Lower leg skin (tissue), 4 donors: Measurements from ENCODE around the gene METTL22. TPM values are rescaled to one million over a fixed set of nuclear protein-coding genes. Genes with fewer than 3 reads are reported as not detected.

ENCODE experiments used
- DNase-seq, 2 donors: peaks; one replicate each; pipeline ENCODE4 v3.0.0-alpha.2; 2019; ENCODE audit warnings: low spot score in 2 of 2
- H3K4me3 ChIP-seq: fragments of 200-600 bp; sonication (generic); 2 replicates; pipeline ENCODE4 v1.5.1; 2017; ENCODE audit warnings: mild to moderate bottlenecking, low read depth; ENCODE audit not compliant: poor library complexity, severe bottlenecking
- CTCF ChIP-seq, 3 donors: fragments of 450-650 bp; IDR thresholded peaks; one replicate each; pipeline ENCODE4 v1.5.1; 2016; ENCODE audit warnings: antibody characterized with exemption in 3 of 3, mild to moderate bottlenecking in 3 of 3, moderate library complexity in 2 of 3
- POLR2A ChIP-seq, 2 donors: fragments of 450-650 bp; IDR thresholded peaks; one replicate each; pipeline ENCODE4 v1.6.1; 2016 to 2017; ENCODE audit warnings: antibody characterized with exemption in 2 of 2, mild to moderate bottlenecking in 1 of 2, moderate library complexity in 1 of 2
- WGBS, 2 donors: methylation state at CpG; one replicate each; pipeline ENCODE4 v1.1.5; 2018; 5-methylcytosine and 5-hydroxymethylcytosine counted together
- intact Hi-C: fragments of 100-400 bp; cut with DNase I; formaldehyde crosslinking; loops from one replicate; pipeline ENCODE4 v1.15.0; 2023; ENCODE audit warnings: low total_unique reads
- total RNA-seq, 4 donors: library from RNA; depleted of rRNA; stranded (reverse); fragments of >200 nt; gene quantifications; one replicate each; pipeline ENCODE4 v1.1.0, GENCODE V29; 2016

METTL22 gene
- total RNA-seq, 4 donors from 2014 or later = 12.9 to 49.0 (median 21.1) TPM

- 85 to 90% methylated on average over 1 of the region's 1 CpG for WGBS, 2 donors
- TF ChIP-seq CTCF (IDR thresholded peaks at IDR 0.05) (no peak), POLR2A (IDR thresholded peaks at IDR 0.05) (no peak)
- DNase-seq = no peak
- intact Hi-C loops = no loop called here
- no peak overlapping the region for H3K4me3 ChIP-seq
These were observed 24.9 kb upstream of the METTL22 start for GRCh38 chr16:8596581-8596980.

- WGBS, 2 donors = 65 to 67% methylated on average over 11 of the region's 11 CpGs
- intact Hi-C loops = no loop called here
- H3K4me3 ChIP-seq = no peak overlapping the region
- TF ChIP-seq POLR2A (IDR thresholded peaks at IDR 0.05) (no peak), CTCF (IDR thresholded peaks at IDR 0.05) (no peak)
- DNase-seq = no peak
These were observed 21.2 kb upstream of the METTL22 start for GRCh38 chr16:8600144-8600775.

- DNase-seq = no peak
- intact Hi-C loops = no loop called here
- no peak overlapping the region for H3K4me3 ChIP-seq
- no peak for TF ChIP-seq POLR2A (IDR thresholded peaks at IDR 0.05)
- TF ChIP-seq CTCF (IDR thresholded peaks at IDR 0.05) = no peak
These were observed 15.9 kb upstream of the METTL22 start for GRCh38 chr16:8605554-8605953.

GRCh38 chr16:8607214-8607613 lies 14.3 kb upstream of the METTL22 start:
- intact Hi-C loops = no loop called here
- no peak overlapping the region for H3K4me3 ChIP-seq
- WGBS, 2 donors = 53 to 59% methylated on average over 9 of the region's 9 CpGs
- no peak for DNase-seq
- TF ChIP-seq CTCF (IDR thresholded peaks at IDR 0.05) (no peak), POLR2A (IDR thresholded peaks at IDR 0.05) (no peak)

- intact Hi-C loops = no loop called here
- WGBS, 2 donors = 83 to 84% methylated on average over 4 of the region's 4 CpGs
- no peak for TF ChIP-seq CTCF (IDR thresholded peaks at IDR 0.05)
- TF ChIP-seq POLR2A (IDR thresholded peaks at IDR 0.05) = no peak
- no peak for DNase-seq
- H3K4me3 ChIP-seq = no peak overlapping the region
These were observed 10.4 kb upstream of the METTL22 start for GRCh38 chr16:8611122-8611521.
